NCI-H2081 treated with DMSO at 0.1 percent for 48 hours (cell line): Measurements from ENCODE around the gene AEBP2.
"Not testable (repeated sequence)": the region's sequence is repeated elsewhere in the genome, so short reads cannot be mapped to it uniquely, and the experiment has no call there.

Experiments
- DNase-seq: peaks from one replicate; lab custom pipeline; 2025; lab: John Stamatoyannopoulos, UW

The AEBP2 gene

GRCh38 chr12:19421503-19422282 is 17.6 kb upstream of the AEBP2 start:
- no peak for DNase-seq

- no peak for DNase-seq
Measured at GRCh38 chr12:19423166-19423930, 15.9 kb upstream of the AEBP2 start.

- DNase-seq = no peak
Measured at GRCh38 chr12:19428246-19428645, 11.0 kb upstream of the AEBP2 start.

DNA sequence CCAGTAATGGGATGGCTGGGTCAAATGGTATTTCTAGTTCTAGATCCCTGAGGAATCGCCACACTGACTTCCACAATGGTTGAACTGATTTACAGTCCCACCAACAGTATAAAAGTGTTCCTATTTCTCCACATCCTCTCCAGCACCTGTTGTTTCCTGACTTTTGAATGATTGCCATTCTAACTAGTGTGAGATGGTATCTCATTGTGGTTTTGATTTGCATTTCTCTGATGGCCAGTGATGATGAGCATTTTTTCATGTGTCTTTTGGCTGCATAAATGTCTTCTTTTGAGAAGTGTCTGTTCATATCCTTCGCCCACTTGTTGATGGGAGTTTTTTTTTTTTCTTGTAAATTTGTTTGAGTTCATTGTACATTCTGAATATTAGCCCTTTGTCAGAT is 9.8 kb upstream of the AEBP2 start:
- DNase-seq = not testable (repeated sequence)

GRCh38 chr12:19430988-19431387 is 8.3 kb upstream of the AEBP2 start:
- DNase-seq = no peak

DNA sequence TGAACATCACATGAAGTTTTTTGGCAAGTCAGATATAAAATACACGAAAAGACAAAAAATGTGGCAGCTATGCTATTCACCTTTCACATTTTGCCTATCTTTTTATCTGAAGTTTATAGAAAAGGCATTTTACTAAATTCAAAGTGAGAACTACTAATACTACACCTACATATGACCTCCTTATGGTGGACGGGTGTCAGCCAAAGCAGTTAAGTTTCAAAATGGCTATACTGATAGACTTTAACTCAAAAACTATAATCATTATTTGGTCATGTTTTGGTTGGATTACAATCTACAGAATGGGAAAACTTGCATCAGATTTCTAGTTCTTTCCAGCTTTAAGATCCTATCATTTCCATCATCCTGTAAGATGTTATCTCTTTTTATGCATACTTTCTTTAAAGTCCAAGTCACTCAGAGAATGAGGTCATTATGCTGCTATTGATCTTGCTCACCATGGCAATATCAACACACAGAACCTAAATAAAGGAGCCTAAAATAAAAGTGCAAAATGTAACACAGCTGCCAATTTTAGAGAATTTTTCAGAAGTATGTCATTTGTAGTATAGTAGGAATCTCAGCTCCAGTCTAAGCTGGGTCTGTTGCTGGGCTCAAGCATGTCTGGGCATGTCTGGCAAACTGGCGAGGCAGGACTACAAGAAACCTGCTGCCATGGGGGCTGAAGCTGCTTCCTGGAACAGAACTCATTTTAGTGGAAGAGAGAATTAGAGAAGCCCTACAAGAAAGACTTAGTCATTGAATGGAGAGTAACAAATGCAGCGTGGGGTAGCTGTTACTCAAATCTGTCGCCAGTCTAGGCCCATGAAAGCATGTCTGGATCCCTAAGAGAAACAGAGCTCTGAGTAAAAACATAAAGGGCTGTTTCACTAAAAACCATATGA is 7.6 kb upstream of the AEBP2 start:
- no peak for DNase-seq

DNA sequence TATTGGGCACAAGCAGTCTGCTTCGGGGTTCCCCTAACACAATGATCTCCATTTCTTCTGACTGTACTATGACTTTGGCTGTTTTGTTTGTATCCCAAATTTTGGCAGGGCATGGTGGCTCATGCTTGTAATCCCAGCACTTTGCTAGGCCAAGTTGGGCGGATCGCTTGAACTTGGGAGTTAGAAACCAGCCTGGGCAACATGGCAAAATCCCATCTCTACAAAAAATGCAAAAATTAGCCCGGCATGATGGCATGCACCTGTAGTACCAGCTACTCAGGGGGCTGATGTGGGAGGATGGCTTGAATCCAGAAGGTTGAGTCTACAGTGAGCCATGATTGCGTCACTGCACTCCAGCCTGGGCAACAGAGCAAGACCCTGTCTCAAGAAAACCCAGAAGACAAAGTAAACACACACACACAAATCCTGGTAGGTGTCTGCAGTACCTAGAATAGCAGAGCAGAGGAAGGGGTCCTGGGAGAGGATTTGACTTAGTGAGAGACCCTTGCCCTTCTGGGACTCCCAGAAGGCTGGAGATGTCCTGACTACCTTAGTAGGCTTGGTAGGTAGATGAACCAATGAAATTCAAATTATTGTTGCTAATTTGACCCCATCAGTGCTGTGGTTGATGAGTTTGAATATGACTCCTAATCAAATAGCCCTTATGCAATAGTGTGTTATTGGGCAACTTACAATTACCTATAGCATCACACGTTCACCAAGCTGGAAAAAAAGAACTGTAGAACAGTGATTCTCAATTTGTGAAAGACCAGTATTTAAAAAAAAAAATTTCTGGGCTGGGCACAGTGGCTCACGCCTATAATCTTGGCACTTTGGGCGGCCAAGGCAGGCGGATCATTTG is 6.8 kb upstream of the AEBP2 start:
- no peak for DNase-seq

DNA sequence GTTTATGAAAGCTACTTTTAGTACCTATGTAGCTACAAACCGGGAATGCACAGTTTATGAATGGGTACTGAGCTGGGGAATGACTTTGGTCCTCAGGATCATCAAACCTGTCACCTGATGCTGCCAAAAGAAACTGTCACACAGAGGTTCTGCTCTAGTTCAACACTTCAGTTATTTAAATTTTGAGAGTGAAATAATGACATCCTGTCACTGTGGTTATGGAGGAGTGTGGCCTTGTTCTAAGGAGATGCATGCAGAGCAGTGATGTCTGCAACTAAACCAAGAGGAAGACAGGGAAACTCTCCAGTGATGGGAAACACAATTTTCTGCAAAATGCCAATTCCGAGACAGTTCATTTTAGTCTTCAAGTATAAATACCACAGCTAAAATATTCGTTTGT is 4.8 kb upstream of the AEBP2 start:
- DNase-seq = no peak

- no peak for DNase-seq
Measured at GRCh38 chr12:19435831-19436497, 3.3 kb upstream of the AEBP2 start.

- DNase-seq = no peak
Measured at GRCh38 chr12:19436931-19437330, 2.4 kb upstream of the AEBP2 start.

GRCh38 chr12:19437996-19438395 is 1.3 kb upstream of the AEBP2 start:
- no peak for DNase-seq

GRCh38 chr12:19440019-19440858 is 947 bp downstream of the AEBP2 start:
- DNase-seq = no peak

GRCh38 chr12:19440916-19441315 is 1.6 kb downstream of the AEBP2 start:
- no peak for DNase-seq

- no peak for DNase-seq
Measured at GRCh38 chr12:19443585-19443984, 4.3 kb downstream of the AEBP2 start.

DNA sequence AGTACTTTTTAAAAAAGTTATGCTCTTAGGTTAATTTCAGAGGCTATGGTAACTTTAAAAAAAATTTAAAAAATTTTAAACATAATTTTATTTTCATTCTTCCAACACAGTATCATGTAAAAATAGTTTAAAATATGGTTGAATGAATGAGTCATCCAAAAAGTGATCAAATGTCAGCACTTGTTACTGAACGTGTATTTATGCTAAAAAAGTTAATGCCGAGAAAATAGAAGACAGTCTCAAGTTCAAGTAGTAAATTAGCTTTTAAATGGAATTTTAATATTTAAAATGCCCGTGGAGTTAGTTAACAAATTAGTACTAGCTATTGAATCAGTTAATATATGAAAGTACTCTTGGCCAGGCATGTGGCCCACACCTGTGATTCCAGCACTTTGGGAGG is 4.8 kb downstream of the AEBP2 start:
- no peak for DNase-seq

- no peak for DNase-seq
Measured at GRCh38 chr12:19447386-19447785, 8.1 kb downstream of the AEBP2 start.

DNA sequence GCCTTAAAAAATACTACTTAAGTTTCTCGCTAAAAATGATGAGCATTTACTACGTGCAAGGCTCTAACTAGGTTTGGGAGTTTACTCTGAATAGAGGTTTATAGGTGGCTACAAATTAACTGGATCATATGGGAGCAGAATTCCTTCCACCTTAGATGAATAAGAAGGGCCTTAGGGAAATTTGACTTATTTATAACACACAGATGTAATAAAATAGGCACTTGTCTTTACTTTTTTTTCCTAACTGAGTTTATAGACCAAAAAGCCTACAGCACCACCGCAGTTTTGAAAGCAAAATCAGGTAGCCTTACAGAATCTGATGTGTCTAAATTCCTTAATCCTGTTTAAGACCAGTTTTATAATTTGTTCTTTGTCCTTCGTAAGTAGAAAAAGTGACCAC is 10.5 kb downstream of the AEBP2 start:
- DNase-seq = no peak

- DNase-seq = no peak
Measured at GRCh38 chr12:19450362-19450761, 11.1 kb downstream of the AEBP2 start.

DNA sequence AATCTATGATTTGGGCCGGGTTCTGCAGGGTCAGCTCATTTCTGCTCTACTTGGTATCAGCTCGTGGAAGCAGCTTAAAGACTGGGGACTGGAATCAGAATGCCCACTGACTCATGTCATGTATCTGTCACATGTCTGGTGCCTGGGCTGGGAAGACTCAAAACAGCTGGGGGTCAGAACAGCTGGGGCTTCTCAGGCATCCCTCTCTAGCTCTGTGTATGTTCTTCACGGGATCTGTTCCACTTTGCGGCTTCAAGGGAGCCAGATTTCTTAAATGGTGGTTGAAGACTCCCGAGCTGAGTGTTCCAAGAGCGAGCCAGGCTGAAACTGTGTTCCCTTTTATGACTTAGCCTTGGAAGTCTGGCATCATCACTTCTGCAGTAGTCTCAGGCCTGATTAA is 11.9 kb downstream of the AEBP2 start:
- no peak for DNase-seq

GRCh38 chr12:19453961-19454360 is 14.7 kb downstream of the AEBP2 start:
- DNase-seq = no peak
